Glutamatergic neuron (in vitro differentiated cells): ENCODE measurements around the gene ITIH2. TPM values are rescaled to one million over a fixed set of nuclear protein-coding genes. Genes with fewer than 3 reads are reported as not detected.

Experiments used
- DNase-seq: peaks from one replicate; pipeline ENCODE4 v3.0.0; 2022
- H3K27ac Mint-ChIP-seq: one replicate; pipeline ENCODE4 v1.8.0; 2020; ENCODE audit warnings: mild to moderate bottlenecking, mixed read lengths, inconsistent platforms; ENCODE audit not compliant: unreplicated experiment
- H3K27me3 Mint-ChIP-seq: one replicate; pipeline ENCODE4 v1.8.0; 2020; ENCODE audit warnings: mild to moderate bottlenecking, moderate library complexity, mixed read lengths, inconsistent platforms; ENCODE audit not compliant: unreplicated experiment
- H3K36me3 Mint-ChIP-seq: one replicate; pipeline ENCODE4 v1.8.0; 2020; ENCODE audit warnings: mild to moderate bottlenecking, mixed read lengths, inconsistent platforms; ENCODE audit not compliant: unreplicated experiment
- H3K4me1 Mint-ChIP-seq: one replicate; pipeline ENCODE4 v1.8.0; 2020; ENCODE audit warnings: mild to moderate bottlenecking, low read depth, mixed read lengths, inconsistent platforms; ENCODE audit not compliant: unreplicated experiment
- H3K4me3 Mint-ChIP-seq: one replicate; pipeline ENCODE4 v1.8.0; 2020; ENCODE audit warnings: mild to moderate bottlenecking, mixed read lengths, inconsistent platforms; ENCODE audit not compliant: unreplicated experiment
- H3K9me3 Mint-ChIP-seq: one replicate; pipeline ENCODE4 v1.8.0; 2020; ENCODE audit warnings: mild to moderate bottlenecking, moderate library complexity, mixed read lengths, inconsistent platforms; ENCODE audit not compliant: unreplicated experiment
- total RNA-seq: library from RNA; stranded (reverse); fragmentation: NEBNext Ultra II Directional; extraction: Animal tissue kit (Norgen Biotek cat#: 25700); gene quantifications from one replicate; pipeline ENCODE4 v1.2.1, GENCODE V29; 2021; ENCODE audit not compliant: unreplicated experiment
- TF ChIP-seq, protein P1 (sequence below): fragments of 200-600 bp; sonication (generic); IDR thresholded peaks from one replicate; pipeline ENCODE4 v1.5.0; 2021; ENCODE audit not compliant: partially characterized antibody, unreplicated experiment

Gene ITIH2
- total RNA-seq, 1 donor from 2014 or later, result not detected

- Mint-ChIP-seq H3K27ac (no peak overlapping the region), H3K4me1 (no peaks in the 10 kb centered on the region), H3K27me3 (no peaks in the 10 kb centered on the region), H3K36me3 (peaks cover 8% of the 10 kb centered on the region), H3K4me3 (no peak overlapping the region), H3K9me3 (no peaks in the 10 kb centered on the region)
- DNase-seq, result no peak
- TF ChIP-seq, protein P1, sequence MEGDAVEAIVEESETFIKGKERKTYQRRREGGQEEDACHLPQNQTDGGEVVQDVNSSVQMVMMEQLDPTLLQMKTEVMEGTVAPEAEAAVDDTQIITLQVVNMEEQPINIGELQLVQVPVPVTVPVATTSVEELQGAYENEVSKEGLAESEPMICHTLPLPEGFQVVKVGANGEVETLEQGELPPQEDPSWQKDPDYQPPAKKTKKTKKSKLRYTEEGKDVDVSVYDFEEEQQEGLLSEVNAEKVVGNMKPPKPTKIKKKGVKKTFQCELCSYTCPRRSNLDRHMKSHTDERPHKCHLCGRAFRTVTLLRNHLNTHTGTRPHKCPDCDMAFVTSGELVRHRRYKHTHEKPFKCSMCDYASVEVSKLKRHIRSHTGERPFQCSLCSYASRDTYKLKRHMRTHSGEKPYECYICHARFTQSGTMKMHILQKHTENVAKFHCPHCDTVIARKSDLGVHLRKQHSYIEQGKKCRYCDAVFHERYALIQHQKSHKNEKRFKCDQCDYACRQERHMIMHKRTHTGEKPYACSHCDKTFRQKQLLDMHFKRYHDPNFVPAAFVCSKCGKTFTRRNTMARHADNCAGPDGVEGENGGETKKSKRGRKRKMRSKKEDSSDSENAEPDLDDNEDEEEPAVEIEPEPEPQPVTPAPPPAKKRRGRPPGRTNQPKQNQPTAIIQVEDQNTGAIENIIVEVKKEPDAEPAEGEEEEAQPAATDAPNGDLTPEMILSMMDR, result no peak
Observed at GRCh38 chr10:7697426-7697825, 5.7 kb upstream of the ITIH2 start.

DNA sequence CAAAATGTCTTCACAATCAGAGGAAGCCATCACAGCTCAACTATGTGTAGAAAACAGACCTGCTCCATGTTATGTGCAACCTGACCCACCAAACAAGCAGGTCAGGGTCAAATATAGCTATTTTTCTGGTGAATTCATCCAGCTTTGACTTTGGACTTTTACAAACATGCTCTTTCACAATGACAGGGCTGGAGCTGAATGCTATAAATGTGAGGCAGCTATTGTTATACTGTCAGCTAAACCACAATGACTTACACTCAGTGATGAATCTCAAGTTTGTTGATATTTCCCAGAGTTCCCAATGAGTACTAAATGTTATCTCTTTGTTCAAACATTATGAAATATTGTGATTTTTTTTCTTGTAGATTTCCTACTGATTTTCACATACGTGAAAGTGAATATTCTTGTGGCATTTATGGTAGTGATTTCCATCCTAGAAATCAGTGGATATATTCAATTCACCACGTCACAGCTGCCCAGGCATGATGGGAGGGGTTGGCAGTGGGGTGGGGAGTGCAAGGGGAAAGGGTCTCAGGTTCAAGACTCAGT is 2.5 kb upstream of the ITIH2 start:
- no peaks in the 10 kb centered on the region for H3K9me3 Mint-ChIP-seq
- no peaks in the 10 kb centered on the region for H3K36me3 Mint-ChIP-seq
- no peak overlapping the region for H3K4me3 Mint-ChIP-seq
- no peaks in the 10 kb centered on the region for H3K4me1 Mint-ChIP-seq
- H3K27me3 Mint-ChIP-seq, result no peaks in the 10 kb centered on the region
- TF ChIP-seq, protein P1, result no peak
- no peak for DNase-seq
- no peak overlapping the region for H3K27ac Mint-ChIP-seq

- TF ChIP-seq, protein P1, result no peak
- no peaks in the 10 kb centered on the region for H3K9me3 Mint-ChIP-seq
- no peaks in the 10 kb centered on the region for H3K4me1 Mint-ChIP-seq
- DNase-seq, result no peak
- no peaks in the 10 kb centered on the region for H3K27me3 Mint-ChIP-seq
- H3K36me3 Mint-ChIP-seq, result no peaks in the 10 kb centered on the region
- H3K4me3 Mint-ChIP-seq, result no peak overlapping the region
- no peak overlapping the region for H3K27ac Mint-ChIP-seq
Observed at GRCh38 chr10:7701158-7701742, 1.9 kb upstream of the ITIH2 start.

DNA sequence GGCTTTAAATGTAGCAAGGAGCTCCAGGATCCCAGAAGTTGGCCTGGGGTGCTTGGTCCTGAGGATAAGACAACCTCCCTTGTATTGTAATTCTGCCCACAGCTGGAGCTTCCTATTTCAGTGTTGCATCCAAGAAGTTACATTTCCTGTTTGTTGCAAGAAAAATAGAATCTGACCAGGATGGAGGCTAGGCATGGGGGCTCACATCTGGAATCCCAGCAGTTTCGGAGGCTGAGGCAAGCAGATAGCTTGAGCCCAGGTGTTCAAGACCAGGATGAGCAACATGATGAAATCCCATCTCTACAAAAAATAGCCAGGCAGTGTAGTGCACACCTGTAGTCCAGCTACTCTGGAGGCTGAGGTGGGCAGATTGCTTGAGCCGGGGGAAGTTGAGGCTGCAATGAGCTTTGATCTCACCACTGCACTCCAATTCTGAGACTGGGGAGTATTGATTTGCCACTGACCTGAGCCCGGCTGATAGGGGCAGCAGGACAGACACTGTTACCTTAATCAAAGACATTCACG is 766 bp upstream of the ITIH2 start:
- H3K9me3 Mint-ChIP-seq, result no peaks in the 10 kb centered on the region
- no peaks in the 10 kb centered on the region for H3K27me3 Mint-ChIP-seq
- H3K27ac Mint-ChIP-seq, result no peak overlapping the region
- H3K36me3 Mint-ChIP-seq, result no peaks in the 10 kb centered on the region
- no peak overlapping the region for H3K4me3 Mint-ChIP-seq
- TF ChIP-seq, protein P1, result no peak
- no peaks in the 10 kb centered on the region for H3K4me1 Mint-ChIP-seq
- DNase-seq, result no peak

DNA sequence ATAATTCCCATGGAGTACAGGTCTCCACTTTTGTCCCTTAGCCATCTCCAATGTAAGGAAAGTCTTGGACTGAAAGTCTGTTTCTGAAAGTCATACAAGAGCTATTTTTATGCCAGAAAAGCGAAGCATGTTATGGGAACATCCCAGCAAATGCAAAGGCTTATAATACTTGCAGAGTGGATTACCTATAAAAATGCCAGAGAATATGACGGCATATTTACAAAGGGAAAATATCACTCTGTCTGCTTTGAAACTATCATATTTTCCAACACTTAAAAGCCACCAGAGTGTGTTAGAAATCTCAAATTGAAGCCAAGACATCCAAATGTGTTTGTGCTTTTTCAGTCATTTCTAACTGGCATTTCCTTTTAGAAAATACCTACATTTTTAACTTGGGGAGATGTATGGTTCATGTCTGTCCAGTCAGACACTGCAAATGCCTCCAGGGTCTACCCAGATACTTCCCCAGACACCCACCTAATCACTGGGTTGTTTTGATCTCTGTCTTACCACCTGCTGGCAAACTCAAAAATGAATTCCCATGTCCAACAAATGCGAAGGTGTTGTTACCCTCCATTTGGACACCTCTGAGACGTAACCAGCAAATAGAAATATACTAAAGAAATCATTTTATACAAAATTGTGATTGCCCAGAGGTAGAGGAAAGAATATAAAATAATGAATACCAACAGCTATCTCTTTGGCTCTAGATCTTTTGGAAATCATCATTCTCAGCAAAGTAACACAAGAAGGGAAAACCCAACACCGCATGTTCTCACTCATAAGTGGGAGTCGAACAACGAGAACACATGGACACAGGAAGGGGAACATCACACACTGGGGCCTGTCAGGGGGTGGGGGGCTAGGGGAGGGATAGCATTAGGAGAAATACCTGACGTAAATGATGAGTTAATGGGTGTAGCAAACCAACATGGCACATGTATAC is 1.2 kb downstream of the ITIH2 start:
- no peaks in the 10 kb centered on the region for H3K9me3 Mint-ChIP-seq
- no peak overlapping the region for H3K27ac Mint-ChIP-seq
- H3K36me3 Mint-ChIP-seq, result no peaks in the 10 kb centered on the region
- H3K4me3 Mint-ChIP-seq, result no peak overlapping the region
- no peaks in the 10 kb centered on the region for H3K4me1 Mint-ChIP-seq
- TF ChIP-seq, protein P1, result no peak
- H3K27me3 Mint-ChIP-seq, result no peaks in the 10 kb centered on the region
- no peak for DNase-seq
